Suppressor macrophage treated with lipopolysaccharide for 4 hours (primary cell): ENCODE results near the gene SUPT3H.
"Not testable (repeated sequence)": the region's sequence is repeated elsewhere in the genome, so short reads cannot be mapped to it uniquely, and the experiment has no call there.

ENCODE experiments used
- DNase-seq: peaks from one replicate; pipeline ENCODE4 v3.0.0-alpha.2; 2020

The SUPT3H gene

GRCh38 chr6:45231660-45232059, 146.1 kb downstream of the SUPT3H start:
- no peak for DNase-seq

DNA sequence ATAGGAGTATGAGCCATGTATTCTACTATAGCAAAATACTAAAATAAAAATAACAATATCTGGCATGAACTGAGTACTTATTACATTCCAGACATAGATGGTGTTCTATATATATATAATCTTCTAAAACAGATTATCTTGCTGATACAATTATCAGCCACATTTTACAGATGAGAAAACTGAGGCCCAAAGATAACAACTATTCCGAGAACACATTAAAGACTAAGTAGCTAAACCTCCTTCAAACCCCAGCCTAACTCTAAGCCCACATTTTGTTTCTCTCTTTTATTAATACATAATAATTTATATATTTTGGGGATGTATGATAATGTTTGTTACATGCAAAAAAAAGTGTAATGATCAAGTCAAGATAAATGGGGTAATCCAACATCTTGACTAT, 148.3 kb downstream of the SUPT3H start:
- no peak for DNase-seq

- DNase-seq = no peak
These were observed 151.7 kb downstream of the SUPT3H start for GRCh38 chr6:45226081-45226480.

- DNase-seq = no peak
These were observed 155.4 kb downstream of the SUPT3H start for GRCh38 chr6:45222380-45222779.

DNA sequence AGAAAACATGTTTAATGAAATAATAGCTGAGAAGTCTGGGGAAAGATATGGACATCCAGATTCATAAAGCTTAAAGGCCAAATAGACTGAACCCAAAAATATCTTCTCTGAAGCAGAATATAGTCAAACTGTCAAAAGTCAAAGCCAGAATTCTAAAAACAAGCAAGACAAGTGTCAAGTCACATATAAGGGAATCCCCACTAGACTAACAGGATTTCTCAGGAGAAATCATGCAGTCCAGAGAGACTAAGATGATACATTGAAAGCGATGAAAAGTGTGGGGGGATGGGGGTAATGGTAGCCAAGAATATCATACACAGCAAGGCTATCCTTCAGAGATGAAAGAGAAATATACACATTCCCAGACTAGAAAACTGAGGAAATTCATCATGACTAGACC, 162.0 kb downstream of the SUPT3H start:
- no peak for DNase-seq

GRCh38 chr6:45212976-45213375, 164.8 kb downstream of the SUPT3H start:
- no peak for DNase-seq

- peak; percentile 9 for DNase-seq
These were observed 168.0 kb downstream of the SUPT3H start for GRCh38 chr6:45209762-45210161.

- no peak for DNase-seq
These were observed 170.8 kb downstream of the SUPT3H start for GRCh38 chr6:45206793-45207492.

DNA sequence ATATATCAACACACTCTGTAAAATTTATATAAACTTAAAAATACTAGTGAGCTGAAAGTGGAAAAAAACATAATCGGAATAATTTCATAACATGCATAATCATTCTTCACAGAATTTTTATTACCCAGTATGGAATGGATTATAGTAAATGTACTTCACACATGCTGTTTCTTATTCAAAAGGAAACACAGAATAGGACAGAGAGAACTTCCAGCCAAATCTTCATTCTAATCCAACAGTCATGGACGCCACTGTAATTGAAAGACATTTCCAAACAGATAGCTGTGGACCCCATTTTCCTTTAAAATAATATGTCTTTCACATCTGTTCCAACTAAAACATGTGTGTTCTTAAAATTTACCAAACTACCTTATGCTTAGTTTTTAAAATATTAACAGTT, 176.2 kb downstream of the SUPT3H start:
- DNase-seq = no peak

DNA sequence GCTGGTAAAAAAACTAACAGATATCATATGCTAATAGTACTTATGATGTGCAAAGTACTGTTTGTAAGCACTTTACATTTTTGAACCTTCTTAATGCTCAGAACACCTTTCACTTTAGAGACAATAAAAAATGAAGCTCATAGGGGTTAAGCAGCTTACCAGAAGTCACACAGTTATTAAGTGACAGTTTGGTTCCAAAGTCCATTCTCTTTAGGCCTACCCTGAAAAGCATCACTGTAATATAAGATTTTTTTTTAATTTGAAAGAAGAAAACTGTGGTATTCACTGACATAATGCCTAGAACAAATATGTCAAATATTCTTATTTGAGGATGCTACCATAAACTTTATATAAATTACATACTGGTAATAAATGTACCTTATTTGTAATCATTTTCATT, 177.2 kb downstream of the SUPT3H start:
- DNase-seq = no peak

- no peak for DNase-seq
These were observed 178.2 kb downstream of the SUPT3H start for GRCh38 chr6:45199554-45199953.

DNA sequence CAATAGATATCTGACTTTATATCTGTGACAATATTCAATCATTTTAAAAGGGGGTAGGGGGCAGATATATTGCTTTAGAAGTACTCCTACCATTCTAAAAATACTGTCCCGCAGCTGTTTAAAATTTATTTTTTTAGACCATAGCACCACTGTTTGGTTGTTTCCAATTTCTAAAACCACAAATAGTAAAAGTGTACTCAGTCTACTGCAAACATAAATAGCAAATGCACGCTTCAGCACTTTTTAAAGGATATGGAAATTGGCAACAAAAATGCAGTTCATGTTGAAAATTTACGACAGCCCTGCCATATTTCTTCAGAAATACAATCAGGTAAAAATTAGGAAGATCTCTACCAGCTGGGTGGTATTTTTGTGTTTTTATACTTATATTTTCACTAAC, 181.6 kb downstream of the SUPT3H start:
- no peak for DNase-seq

DNA sequence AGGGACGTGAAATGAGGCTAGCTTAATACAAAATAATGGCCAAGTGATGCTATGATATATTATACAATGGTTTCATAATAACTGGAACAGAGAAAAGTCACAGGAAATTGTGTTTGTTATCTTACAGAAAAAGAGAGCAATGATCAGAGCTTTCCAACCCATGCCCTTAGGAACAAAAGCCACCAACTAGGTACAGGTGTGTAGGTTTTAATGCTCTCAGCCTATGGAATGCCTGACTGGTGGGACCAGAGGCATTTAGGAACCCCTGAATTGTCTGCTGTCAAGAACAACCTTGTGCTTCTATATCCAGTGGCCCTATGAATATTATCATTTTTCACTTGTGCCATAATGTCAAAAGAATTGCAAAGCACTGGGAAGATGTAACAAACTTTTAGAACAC, 182.6 kb downstream of the SUPT3H start:
- DNase-seq = no peak

GRCh38 chr6:45192556-45192955, 185.2 kb downstream of the SUPT3H start:
- no peak for DNase-seq

GRCh38 chr6:45191414-45191813, 186.3 kb downstream of the SUPT3H start:
- DNase-seq = no peak

DNA sequence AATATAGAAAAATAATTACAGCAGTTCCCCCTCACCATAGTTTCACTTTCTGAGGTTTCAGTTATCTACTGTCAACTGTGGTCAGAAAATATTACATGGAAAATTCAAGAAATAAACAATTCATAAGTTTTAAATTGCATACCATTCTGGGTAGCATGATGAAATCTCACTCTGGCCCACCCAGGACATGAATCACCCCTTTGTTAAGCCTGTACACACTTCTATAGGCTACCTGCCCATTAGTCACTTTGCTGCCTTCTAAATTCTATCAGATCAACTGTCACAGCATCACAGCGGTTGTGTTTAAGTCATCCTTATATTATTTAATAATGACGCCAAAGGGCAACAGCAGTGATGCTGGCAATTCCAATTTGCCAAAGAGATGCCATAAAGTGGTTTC, 189.9 kb downstream of the SUPT3H start:
- peak; percentile 20 for DNase-seq

- no peak for DNase-seq
These were observed 192.1 kb downstream of the SUPT3H start for GRCh38 chr6:45185403-45186251.

- DNase-seq = no peak
These were observed 192.8 kb downstream of the SUPT3H start for GRCh38 chr6:45184937-45185336.

GRCh38 chr6:45184040-45184439, 193.7 kb downstream of the SUPT3H start:
- no peak for DNase-seq

DNA sequence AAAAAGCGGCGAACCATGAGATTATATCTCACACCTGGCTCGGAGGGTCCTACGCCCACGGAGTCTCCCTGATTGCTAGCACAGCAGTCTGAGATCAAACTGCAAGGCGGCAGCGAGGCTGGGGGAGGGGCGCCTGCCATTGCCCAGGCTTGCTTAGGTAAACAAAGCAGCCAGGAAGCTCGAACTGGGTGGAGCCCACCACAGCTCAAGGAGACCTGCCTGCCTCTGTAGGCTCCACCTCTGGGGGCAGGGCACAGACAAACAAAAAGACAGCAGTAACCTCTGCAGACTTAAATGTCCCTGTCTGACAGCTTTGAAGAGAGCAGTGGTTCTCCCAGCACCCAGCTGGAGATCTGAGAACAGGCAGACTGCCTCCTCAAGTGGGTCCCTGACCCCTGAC, 201.4 kb downstream of the SUPT3H start:
- not testable (repeated sequence) for DNase-seq

DNA sequence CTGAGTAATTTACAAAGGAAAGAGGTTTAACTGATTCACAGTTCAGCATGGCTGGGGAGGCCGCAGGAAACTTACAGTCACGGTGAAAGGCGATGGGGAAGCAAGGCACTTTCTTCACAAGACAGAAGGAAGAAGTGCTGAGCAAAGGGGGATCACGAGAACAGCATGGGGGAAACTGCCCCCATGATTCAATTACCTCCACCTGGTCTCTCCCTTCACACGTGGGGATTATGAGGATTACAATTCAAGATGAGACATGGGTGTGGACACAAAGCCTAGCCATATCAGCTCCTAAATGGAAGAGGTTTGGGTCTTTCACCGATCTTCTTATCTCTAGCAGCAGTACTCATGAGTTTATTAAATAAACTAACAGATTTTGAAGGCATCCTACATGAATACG, 202.5 kb downstream of the SUPT3H start:
- no peak for DNase-seq

DNA sequence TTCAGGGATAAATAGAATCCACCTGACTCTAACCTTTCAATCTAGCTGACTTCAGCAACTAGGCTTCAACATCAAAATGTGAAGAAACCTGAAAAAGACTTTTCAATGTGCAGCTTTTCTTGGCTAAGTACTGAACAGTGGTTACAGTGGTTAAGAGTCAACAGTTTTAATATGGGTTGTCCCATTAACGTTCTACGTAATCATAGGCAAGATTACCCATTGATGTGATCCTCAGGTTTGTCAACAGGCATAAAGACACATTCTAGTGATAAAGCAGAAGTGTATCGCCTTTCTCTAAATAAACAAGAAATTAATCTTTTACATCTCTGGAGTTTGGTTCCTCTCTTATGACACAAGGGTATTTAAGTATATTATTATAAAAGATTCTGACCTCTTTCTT, 203.7 kb downstream of the SUPT3H start:
- no peak for DNase-seq

DNA sequence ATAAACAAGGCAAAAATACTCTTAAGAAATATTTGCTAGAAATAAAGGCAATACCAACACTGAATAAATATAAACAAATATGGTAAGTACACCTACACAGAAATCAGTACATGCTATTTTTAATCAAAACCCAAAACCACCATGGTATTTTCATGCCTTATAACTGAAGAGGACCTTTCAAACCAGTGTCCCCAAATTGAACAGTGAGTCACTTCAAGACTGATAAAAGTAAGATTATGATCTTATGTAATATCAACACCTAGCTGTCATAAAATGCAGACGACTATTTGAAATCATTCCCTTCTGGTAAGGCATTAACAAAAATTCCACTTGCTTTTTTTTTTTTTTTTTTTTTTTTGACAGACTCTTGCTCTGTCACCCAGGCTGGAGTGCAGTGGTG, 206.4 kb downstream of the SUPT3H start:
- DNase-seq = no peak

DNA sequence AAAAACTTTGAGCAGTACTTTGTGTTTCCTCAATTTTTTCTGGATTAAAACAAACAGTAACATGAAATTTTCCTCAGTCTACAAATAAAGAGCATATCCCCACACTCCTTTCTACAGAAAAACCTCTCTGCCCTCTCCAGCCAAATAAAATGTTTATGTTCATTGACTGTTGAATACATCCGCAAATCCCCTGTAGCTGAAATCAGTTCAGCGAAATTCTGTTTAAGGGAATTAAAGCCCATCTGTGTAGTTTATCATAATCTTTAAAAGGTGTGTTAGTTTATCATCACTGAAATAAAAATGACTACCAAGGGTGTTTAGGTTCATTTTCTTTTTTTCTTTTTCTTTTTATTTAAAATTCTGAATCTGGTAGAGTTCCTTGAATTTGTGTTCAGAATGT, 207.4 kb downstream of the SUPT3H start:
- no peak for DNase-seq

GRCh38 chr6:45169815-45170214, 207.9 kb downstream of the SUPT3H start:
- peak; percentile 2 for DNase-seq
